Transverse colon (tissue), 4 donors: ENCODE results near the gene COMMD2.

ENCODE experiments used
- CTCF ChIP-seq, 5 experiments: fragments of 200-600 bp in 3 of 5; fragments of 450-650 bp in 2 of 5; sonication (generic) in 3 of 5; IDR thresholded peaks; 1 replicate in 2 of 5; 2 replicates in 3 of 5; pipeline ENCODE4 v1.5.1; 2016 to 2017; ENCODE audit warnings: antibody characterized with exemption in 5 of 5, inconsistent platforms in 3 of 5, mild to moderate bottlenecking in 2 of 5, moderate library complexity in 1 of 5
- EP300 ChIP-seq: sonication (generic); formaldehyde crosslinking; IDR thresholded peaks from one replicate; pipeline ENCODE4 v1.6.1; 2017; ENCODE audit warnings: antibody characterized with exemption, low read depth
- POLR2A ChIP-seq: fragments of 450-650 bp; IDR thresholded peaks from one replicate; pipeline ENCODE4 v1.6.1; 2016; ENCODE audit warnings: antibody characterized with exemption, mild to moderate bottlenecking, moderate library complexity
- POLR2AphosphoS5 ChIP-seq, 3 donors: sonication (generic); formaldehyde crosslinking; IDR thresholded peaks; one replicate each; pipeline ENCODE4 v1.6.1; 2016; ENCODE audit warnings: antibody characterized with exemption in 3 of 3

- TF ChIP-seq CTCF (IDR thresholded peaks at IDR 0.05) (no peak), POLR2A (no peak), EP300 (no peak), POLR2AphosphoS5 (IDR thresholded peaks at IDR 0.05) (no peak)
These were observed 20.6 kb upstream of the COMMD2 start for GRCh38 chr3:149772861-149773260.
